Measurements from ENCODE around the gene ANHX.
A peak's percentile ranks its signal among the peaks of the same experiment; 100 is the strongest.

The ANHX gene

DNA sequence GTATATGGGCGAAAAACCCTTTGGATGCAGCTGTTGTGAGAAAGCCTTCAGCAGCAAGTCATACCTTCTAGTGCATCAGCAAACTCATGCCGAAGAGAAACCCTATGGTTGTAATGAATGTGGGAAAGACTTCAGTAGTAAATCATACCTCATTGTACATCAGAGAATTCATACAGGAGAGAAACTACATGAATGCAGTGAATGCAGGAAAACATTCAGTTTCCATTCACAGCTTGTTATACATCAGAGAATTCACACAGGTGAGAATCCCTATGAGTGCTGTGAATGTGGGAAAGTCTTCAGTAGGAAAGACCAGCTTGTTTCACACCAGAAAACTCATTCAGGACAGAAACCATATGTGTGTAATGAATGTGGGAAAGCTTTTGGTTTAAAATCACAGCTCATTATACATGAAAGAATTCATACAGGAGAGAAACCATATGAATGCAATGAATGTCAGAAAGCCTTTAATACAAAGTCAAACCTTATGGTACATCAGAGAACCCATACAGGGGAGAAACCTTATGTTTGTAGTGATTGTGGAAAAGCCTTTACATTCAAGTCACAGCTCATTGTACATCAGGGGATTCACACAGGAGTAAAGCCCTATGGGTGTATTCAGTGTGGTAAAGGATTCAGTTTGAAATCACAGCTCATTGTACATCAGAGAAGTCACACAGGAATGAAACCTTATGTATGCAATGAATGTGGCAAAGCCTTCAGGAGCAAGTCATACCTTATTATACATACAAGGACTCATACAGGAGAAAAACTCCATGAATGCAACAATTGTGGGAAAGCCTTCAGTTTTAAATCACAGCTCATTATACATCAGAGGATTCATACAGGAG, 33.0 kb downstream of the ANHX start:
- no peak for DNase-seq

DNA sequence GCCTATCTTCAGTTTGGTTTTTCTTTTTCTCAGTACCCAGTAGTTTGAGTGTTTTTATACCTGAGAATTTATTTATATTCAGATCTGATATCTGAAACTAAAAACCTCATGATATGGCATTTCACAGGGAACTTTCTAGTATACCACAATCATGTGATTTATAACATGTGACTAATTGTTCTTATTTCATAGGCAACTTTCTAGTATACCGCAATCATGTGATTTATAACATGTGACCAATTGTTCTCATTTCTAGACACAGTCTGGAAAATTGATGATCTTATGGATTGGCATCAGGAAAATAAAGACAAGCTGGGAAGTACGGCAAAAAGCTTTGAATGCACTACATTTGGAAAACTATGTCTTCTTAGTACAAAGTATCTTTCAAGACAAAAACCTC, 33.8 kb downstream of the ANHX start:
- DNase-seq, result no peak

DNA sequence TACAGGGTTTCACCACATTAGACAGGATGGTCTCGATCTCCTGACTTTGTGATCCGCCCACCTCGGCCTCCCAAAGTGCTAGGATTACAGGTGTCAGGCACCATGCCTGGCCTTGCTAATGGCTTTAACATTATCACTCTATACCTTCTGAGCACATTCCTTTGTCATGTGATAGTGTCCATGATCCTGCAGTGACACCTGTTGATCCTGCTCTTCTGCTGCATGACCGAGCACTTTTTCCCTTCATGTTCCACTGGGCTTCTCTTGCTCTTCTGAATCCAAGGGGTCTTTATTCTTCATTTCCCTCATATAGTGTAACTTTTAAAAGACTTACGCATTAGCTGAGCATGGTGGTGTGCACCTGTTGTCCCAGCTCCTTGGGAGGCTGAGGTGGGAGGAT, 42.8 kb downstream of the ANHX start:
- DNase-seq, result no peak

DNA sequence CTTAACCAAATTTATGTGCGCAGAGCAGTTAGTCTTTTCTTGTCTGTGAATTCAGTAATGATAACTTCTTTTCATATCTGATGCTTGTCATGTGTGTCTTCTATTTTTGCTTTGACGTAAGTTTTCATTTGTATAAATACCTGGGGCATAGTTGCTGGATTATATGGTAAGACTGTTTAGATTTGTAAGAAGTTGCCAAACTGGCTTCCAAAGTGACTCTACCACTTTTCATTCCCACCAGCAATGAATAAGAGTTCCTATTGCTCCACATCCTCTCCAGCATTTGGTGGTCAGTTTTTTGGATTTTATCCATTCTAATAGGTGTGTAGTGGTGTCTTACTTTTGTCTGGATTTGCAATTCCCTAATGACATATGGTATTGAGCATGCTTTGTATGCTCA, 45.5 kb downstream of the ANHX start:
- DNase-seq, result no peak

DNA sequence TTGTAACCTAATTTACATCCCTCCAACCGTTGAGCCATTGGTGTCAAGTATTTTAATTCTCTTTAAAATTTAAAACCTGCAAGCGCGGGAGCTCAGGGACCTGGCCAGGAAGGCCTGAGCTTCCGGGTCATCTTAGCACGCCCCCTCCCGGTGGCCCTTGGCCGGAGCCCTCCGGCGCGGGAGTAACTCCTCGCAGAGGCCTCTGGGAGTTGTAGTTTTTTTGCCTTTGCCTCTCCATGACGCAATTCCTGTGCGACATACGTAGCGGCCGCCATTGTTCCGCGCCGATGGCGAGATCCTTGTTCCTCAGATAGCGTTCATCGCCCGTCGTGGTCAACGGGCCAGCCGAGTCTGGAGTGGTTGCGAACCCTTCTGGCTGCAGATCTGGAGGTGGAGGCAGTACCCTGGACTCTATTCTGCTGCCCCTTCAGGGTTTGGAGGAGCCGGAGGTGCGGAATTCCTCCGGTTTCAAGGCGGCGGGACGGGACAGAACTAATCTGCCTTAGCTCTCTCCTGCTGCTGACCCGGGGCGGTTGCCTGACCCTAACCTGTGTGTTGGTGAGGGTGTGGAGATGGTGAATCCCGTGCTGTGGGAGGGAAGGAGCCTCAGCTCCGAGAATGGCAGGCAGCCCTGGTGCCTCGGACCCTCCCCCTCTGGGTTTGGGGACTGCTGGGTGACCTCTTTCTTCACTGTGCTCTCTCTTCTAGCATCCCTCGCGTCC, 54.3 kb downstream of the ANHX start, which contains the start of gene ZNF268:
ZNF268 (plus strand) TSS at position 258 of the 722 bp plus-strand sequence. CDS start 503 bp downstream, outside the sequence.
- DNase-seq, result peak; percentile 93

DNA sequence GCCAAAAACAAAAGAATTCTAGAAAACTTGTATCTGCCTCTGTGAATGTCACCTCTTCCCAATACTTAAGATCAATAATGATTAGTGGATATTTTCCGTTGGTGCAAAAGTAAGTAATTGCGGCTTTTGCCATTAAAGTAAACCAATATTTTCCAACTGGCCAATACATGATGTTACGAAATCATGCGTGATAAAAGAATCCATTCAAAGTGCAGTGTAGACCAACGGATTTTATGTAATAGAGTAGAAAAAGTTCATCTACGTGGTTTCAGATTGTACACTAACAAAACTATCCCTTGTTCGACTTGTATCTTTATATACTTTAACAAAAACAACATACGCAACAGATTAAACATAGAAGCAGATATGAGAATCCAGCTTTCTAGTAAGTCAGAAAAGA, 55.0 kb downstream of the ANHX start:
- no peak for DNase-seq

DNA sequence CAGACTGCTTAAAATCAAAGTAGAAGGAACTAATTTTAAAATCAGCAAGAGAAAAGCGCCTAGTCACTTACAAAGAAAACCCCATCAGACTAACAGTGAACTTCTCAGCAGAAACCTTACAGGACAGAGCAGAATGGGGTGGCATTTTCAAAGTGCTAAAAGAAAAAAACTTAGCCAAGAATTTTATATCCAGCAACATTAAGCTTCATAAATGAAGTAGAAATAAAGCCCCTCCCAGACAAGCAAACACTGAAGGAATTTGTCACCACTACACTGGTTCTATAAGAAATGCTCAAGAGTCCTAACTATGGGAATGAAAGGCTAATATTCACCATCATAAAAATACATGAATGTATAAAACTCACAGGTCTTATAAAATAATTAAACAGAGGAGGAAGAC, 60.8 kb downstream of the ANHX start:
- no peak for DNase-seq

DNA sequence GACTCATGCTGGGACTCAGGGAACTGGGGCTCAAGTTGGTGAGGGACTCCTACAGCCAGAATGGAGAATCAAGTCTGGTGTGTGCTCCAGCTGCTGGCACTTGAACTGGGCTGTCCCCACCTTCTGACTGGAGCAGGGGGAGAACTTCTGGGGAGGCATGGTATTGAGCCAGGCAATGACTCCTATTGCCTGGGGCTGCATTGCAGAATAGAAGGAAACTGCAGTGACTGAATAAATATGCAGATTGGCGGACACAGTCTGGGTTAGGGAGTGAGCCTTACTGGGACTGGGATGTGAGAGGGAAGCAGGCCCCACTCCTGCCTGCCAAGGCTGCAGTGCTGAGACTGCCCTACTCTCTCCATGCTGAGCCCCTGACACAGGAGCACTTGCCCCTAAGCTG, 63.2 kb downstream of the ANHX start:
- no peak for DNase-seq
